HEK293T (cell line): Measurements from ENCODE around the gene OR2T10.
"Not testable (repeated sequence)": the region's sequence is repeated elsewhere in the genome, so short reads cannot be mapped to it uniquely, and the experiment has no call there.

Experiments used
- ARNT ChIP-seq: fragments of 450-650 bp; IDR thresholded peaks from 2 replicates; pipeline ENCODE4 v1.6.1; 2017; ENCODE audit warnings: mild to moderate bottlenecking
- BHLHE40 ChIP-seq: fragments of 450-650 bp; IDR thresholded peaks from 2 replicates; pipeline ENCODE4 v1.6.1; 2016; ENCODE audit warnings: mild to moderate bottlenecking, moderate library complexity, borderline replicate concordance
- ELF4 ChIP-seq: fragments of 450-650 bp; IDR thresholded peaks from 2 replicates; pipeline ENCODE4 v1.6.1; 2017; ENCODE audit warnings: antibody characterized with exemption
- FOXA1 ChIP-seq: fragments of 450-650 bp; IDR thresholded peaks from 2 replicates; pipeline ENCODE4 v1.6.1; 2016; ENCODE audit warnings: mild to moderate bottlenecking
- FOXM1 ChIP-seq: fragments of 450-650 bp; IDR thresholded peaks from 2 replicates; pipeline ENCODE4 v1.6.1; 2017; ENCODE audit warnings: mild to moderate bottlenecking, borderline replicate concordance
- L3MBTL2 ChIP-seq: fragments of 450-650 bp; conservative IDR thresholded peaks from 2 replicates; pipeline ENCODE4 v1.6.1; 2016; ENCODE audit warnings: mild to moderate bottlenecking
- NFRKB ChIP-seq: fragments of 450-650 bp; IDR thresholded peaks from 2 replicates; pipeline ENCODE4 v1.6.1; 2016; ENCODE audit warnings: mild to moderate bottlenecking, moderate library complexity
- SP1 ChIP-seq: fragments of 450-650 bp; IDR thresholded peaks from 2 replicates; pipeline ENCODE4 v1.6.1; 2017
- SUZ12 ChIP-seq: fragments of 450-650 bp; IDR thresholded peaks from 2 replicates; pipeline ENCODE4 v1.6.1; 2016; ENCODE audit warnings: mild to moderate bottlenecking
- ZNF384 ChIP-seq: fragments of 450-650 bp; IDR thresholded peaks from 2 replicates; pipeline ENCODE4 v1.6.1; 2016

GRCh38 chr1:248573856-248574255 lies 23.6 kb downstream of the OR2T10 start:
- TF ChIP-seq SUZ12, BHLHE40, L3MBTL2, FOXA1, ZNF384, SP1, FOXM1, NFRKB, ELF4, ARNT: not testable (repeated sequence)
